WTC11 (cell line): ENCODE data around the gene CDC16.

Source experiments
- ATF3 ChIP-seq: sonication (generic); formaldehyde crosslinking; conservative IDR thresholded peaks from 2 replicates; pipeline ENCODE4 v1.8.1; 2022; ENCODE audit warnings: mild to moderate bottlenecking, missing genetic modification reagents
- CBFB ChIP-seq: sonication (generic); formaldehyde crosslinking; IDR thresholded peaks from 2 replicates; pipeline ENCODE4 v1.8.1; 2022; ENCODE audit warnings: mild to moderate bottlenecking, low read depth, missing genetic modification reagents
- CTCF ChIP-seq: fragments of 200-600 bp; IDR thresholded peaks from 2 replicates; pipeline ENCODE4 v1.8.0; 2022; ENCODE audit warnings: antibody characterized with exemption
- E2F1 ChIP-seq: sonication (generic); formaldehyde crosslinking; IDR thresholded peaks from 2 replicates; pipeline ENCODE4 v1.8.0; 2022; ENCODE audit warnings: mild to moderate bottlenecking, missing genetic modification reagents
- E2F5 ChIP-seq: sonication (generic); formaldehyde crosslinking; IDR thresholded peaks from 2 replicates; pipeline ENCODE4 v1.8.1; 2022; ENCODE audit warnings: mild to moderate bottlenecking, moderate library complexity, missing genetic modification reagents
- FOXJ3 ChIP-seq: sonication (generic); formaldehyde crosslinking; IDR thresholded peaks from 2 replicates; pipeline ENCODE4 v1.9.0; 2021; ENCODE audit warnings: missing genetic modification reagents, mild to moderate bottlenecking, borderline replicate concordance
- PREB ChIP-seq: sonication (generic); formaldehyde crosslinking; IDR thresholded peaks from 2 replicates; pipeline ENCODE4 v1.8.1; 2022; ENCODE audit warnings: mild to moderate bottlenecking, missing genetic modification reagents, moderate library complexity, borderline replicate concordance
- SOX15 ChIP-seq: fragments of 250-450 bp; sonication (Bioruptor Pico); IDR thresholded peaks from 2 replicates; pipeline ENCODE4 v1.9.0; 2021; ENCODE audit warnings: mild to moderate bottlenecking
- SP1 ChIP-seq: sonication (generic); formaldehyde crosslinking; conservative IDR thresholded peaks from 2 replicates; pipeline ENCODE4 v1.8.1; 2022; ENCODE audit warnings: missing genetic modification reagents
- ZNF232 ChIP-seq: sonication (generic); formaldehyde crosslinking; IDR thresholded peaks from 2 replicates; pipeline ENCODE4 v1.8.0; 2022; ENCODE audit warnings: mild to moderate bottlenecking, missing genetic modification reagents

GRCh38 chr13:114266241-114266640 is 31.5 kb downstream of the CDC16 start:
- TF ChIP-seq CTCF (no peak), SP1 (CRISPR knock-in tag) (no peak), E2F1 (CRISPR knock-in tag) (no peak), FOXJ3 (CRISPR knock-in tag) (no peak), ATF3 (CRISPR knock-in tag) (no peak), PREB (CRISPR knock-in tag) (no peak), CBFB (no peak), ZNF232 (no peak), E2F5 (CRISPR knock-in tag) (no peak), SOX15 (no peak)
